HG03108 (cell line): ENCODE measurements around the gene CLEC12A.
"Not testable (repeated sequence)": the region's sequence is repeated elsewhere in the genome, so short reads cannot be mapped to it uniquely, and the experiment has no call there.

ENCODE experiments used
- ATAC-seq: cut with Tn5 transposase; IDR thresholded peaks from one replicate; pipeline ENCODE4 v1.9.1; 2021; ENCODE audit warnings: moderate library complexity; ENCODE audit not compliant: unreplicated experiment

Gene CLEC12A

GRCh38 chr12:9961901-9962300, 9.3 kb upstream of the CLEC12A start:
- no peak for ATAC-seq

DNA sequence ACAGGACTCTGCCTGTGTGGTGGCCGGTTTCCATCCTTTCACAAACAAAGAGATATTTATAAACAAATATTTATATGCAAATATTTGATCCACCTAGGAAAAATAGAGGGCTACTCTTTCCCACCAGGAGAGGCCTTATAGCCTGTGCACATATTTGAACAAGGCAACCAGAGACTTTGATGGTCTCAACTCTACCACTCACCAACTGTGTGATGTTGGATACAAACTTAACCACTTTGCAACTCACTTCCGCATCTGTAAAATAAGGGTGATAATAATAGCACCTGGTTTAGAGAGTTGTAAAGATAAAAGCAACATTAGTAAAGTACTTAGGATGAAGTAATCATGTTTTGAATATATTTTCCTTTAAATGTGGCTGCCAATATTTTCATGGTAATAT, 1.5 kb upstream of the CLEC12A start:
- no peak for ATAC-seq

- no peak for ATAC-seq
These were observed 2.7 kb downstream of the CLEC12A start for GRCh38 chr12:9973949-9974348.

- not testable (repeated sequence) for ATAC-seq
These were observed 3.5 kb downstream of the CLEC12A start for GRCh38 chr12:9974731-9975130.

- ATAC-seq, result no peak
These were observed 4.4 kb downstream of the CLEC12A start for GRCh38 chr12:9975614-9976013.

DNA sequence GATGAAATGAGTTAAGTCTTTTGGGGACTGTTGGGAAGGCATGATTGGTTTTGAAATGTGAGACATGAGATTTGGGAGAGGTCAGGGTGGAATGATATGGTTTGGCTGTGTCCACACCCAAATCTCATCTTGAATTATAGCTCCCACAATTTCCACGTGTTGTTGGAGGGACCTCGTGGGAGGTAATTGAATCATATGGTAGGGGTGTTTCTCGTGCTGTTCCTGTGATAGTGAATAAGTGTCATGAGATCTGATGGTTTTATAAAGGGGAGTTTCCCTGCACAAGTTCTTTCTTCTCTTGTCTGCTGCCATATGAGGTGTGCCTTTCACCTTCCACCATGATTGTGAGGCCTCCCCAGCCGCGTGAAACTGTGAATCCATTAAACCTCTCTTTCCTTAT, 5.4 kb downstream of the CLEC12A start:
- not testable (repeated sequence) for ATAC-seq

DNA sequence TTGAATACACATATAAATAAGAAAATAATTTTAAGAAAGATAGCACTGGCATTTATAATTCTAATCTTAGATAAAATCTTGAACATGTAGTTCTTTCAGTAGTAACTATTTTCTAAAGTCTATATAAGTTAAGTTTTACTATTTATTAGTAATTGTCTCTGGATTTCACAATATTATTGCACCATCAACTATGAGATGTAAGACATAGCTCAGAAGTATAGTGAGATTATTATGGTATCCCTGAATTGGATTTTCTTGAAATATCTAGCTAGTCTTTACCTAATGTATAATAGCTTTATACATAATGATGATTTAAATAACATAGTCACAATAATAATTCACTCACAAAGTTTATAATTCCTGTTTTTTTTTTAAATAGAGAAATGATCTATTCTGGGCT, 6.7 kb downstream of the CLEC12A start:
- no peak for ATAC-seq

GRCh38 chr12:9980126-9980525, 8.9 kb downstream of the CLEC12A start:
- ATAC-seq, result no peak

DNA sequence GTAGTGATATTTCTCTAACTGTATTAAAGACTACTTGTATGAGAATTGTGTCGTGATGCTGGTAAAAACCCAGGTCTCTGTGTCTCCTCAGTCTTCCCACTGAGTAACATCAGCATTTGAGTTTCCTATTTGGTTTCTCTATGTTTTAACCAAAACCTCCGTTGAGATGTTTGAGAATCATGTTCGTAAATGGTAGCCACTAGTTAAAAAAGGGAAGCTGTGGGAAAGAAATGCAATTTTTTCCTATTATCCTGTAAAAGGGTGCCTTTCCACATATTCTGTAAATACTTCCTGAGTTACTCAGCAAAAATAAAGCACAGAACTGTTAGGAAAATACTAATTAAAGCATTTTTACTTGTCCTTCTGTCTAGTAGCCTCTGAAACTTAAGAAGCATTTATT, 20.7 kb downstream of the CLEC12A start:
- no peak for ATAC-seq

- ATAC-seq, result no peak
These were observed 21.1 kb downstream of the CLEC12A start for GRCh38 chr12:9992296-9992695.

DNA sequence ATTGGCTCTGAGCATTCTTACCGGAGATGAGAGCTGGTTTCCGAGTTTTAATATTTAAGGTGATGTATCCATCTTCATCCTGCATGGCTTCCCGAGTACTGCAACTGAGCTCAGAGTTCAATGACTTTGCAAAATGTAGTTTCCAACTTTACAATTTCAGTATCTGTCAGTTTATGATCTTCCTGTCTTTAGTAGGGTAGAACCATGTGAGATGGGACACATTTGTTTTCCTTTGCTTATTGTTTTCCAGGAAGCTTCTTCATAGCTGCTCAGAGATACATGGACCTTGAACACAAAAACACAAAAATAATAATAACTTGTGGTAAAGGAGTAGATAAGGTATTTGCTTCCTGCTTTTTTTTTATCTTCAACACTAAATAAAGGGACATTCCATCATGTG, 27.8 kb downstream of the CLEC12A start, which contains the start of gene CLEC1B:
TSS of gene CLEC1B (minus strand) at position 106 of the 400 bp plus-strand sequence. CDS start at position 85, 21 bp downstream.
- ATAC-seq, result no peak

DNA sequence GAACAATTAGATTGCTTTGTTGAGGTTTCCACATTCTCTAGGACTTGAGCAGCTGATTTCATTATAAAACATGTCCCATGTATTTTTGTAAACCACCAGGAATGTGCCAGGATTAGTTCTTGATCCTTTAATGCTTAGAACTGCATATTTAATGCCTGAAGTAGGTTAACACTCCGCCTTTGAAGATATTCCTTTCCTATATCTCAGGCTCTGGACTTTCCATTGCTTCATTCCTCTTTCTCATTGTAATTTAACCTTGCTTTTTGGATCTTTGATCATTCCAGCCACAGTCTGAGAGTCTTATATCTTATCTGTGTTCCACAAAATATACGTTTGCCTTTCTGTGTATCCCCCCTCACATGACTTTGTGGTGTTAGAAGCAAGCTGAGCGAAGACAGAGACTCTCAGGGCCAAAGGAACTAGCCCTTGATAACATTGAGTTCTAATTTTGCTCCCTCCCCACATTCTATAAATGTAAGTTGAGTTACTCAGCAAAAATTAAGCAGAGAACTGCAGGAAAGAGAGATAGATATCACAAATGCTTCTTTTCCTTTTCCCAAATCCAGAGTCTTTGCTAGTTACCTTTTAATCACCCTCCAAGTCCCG, 30.1 kb downstream of the CLEC12A start:
- no peak for ATAC-seq

DNA sequence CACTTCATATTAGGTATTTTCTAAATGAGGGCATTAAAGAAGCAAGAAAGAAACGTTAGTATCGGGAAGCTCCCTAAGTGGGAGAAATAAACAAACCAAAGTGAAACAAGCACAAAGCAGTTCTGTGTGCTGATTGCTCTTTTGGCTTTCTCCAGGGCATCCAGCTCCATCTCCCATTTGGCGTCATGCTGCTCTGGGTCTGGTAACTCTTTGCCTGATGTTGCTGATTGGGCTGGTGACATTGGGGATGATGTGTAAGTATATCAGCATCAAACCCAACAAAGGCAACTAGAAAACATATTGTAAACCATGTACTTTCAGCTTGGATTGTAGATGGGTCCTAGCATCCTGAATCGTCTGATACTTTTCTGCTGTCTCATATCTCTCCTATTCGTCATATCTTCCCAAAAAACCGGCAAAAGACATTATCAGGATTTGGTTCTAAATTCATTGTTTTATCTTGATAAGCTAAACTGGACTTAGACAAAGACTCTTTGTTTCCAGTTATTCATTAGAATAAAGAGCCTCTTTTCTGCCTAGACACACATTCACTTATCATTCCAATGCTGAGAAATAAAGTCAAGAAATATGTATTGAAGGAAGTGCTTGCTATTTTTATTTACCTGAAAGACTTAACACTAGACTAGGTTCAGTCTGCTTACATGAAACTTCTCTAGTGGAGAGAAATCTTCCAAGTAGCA, 41.6 kb downstream of the CLEC12A start:
- no peak for ATAC-seq

DNA sequence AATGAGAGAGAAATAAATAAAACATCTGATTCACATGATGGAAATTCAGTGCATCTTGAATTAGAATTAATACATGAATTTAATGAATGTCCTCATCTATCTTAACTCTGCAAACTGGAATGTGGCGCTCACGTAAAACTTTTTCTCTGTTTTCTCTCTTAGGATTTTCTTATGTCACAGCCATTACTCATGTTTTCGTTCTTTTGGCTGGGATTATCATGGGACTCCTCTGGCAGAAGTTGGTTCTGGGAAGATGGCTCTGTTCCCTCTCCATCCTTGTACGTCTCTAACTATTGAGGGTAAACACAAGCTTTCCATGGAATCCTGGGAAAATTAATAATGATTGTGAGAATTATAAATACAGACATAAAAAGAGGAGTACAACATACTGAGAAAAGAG, 44.2 kb downstream of the CLEC12A start:
- no peak for ATAC-seq

GRCh38 chr12:10016881-10017280, 45.7 kb downstream of the CLEC12A start:
- no peak for ATAC-seq

DNA sequence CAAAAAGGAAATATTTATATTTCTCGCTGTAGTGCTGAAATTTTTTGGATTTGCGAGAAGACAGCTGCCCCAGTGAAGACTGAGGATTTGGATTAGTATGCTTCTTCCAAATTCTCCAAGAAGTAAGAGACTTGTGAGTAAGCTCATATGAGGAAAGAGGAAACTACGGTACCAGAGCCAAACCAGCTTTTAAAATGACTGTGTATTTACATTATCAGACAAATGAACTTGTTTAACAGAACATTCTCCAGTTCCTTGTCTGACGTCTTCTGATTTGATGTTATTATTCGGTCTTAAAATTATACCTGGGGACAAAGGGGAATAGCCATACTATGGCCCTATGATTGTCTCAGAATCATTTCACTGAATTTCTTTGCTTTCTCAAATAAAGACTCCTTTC, 47.2 kb downstream of the CLEC12A start:
- ATAC-seq, result no peak

DNA sequence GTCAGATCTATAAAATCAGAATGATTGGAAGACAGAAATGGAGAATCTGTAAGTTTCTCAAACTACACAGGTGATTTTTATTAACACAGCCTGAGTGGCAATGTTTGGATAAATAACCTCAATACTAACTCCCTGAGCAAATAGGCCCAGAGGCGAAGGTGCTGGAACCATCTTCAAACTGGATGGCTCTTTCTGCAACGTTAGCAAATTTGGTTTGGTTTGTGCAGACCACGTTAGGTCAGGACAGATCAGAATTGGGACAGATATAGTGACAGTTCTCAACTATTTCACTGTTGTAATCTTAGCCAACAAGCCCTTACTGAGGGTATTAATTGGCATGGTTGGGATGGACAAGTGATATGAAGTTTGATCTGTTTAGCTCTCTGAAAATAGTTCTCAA, 50.1 kb downstream of the CLEC12A start:
- ATAC-seq, result no peak

DNA sequence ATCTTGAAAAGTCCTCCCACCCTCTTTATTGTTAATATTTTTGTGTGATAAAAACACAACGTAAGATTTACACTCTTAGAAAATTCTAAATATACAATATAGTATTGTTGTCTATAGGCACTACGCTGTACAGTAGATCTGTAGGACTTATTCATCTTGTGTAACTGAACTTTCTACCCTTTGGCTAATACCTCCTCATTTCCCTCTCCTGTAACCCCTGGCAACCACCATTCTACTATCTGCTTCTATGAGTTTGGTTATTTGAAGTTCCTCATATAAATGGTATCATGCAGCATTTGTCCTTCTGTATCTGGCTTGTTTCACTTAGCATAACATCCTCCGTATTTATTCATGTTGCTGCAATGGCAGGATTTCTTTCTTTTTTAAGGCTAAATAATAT, 54.0 kb downstream of the CLEC12A start:
- ATAC-seq, result no peak

- not testable (repeated sequence) for ATAC-seq
These were observed 55.5 kb downstream of the CLEC12A start for GRCh38 chr12:10026666-10027065.

DNA sequence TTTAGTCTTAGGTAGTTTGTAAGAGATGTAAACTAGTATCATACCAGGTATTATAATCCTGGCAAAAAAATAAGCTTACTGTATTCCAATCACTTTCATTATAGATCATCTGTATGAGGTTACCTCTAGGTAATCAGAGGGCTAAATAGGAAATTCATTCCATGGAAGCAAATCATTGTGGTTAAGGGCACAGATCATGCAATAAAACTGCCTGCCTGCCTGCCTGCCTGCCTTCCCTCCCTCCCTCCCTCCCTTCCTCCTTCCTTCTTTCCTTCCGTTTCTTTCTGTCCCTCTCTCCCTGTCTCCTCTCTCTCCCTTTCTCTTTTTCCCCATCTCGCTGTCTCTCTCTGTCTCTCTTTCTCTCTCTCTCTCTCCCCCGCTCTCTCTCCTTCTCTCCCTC, 56.1 kb downstream of the CLEC12A start:
- no peak for ATAC-seq

- no peak for ATAC-seq
These were observed 56.5 kb downstream of the CLEC12A start for GRCh38 chr12:10027721-10028120.

GRCh38 chr12:10030446-10030845, 59.2 kb downstream of the CLEC12A start, which contains the start of gene CLEC9A:
CLEC9A (plus strand) TSS chr12:10030682; CDS start chr12:10052688, 22,006 bp downstream.
- ATAC-seq, result no peak

DNA sequence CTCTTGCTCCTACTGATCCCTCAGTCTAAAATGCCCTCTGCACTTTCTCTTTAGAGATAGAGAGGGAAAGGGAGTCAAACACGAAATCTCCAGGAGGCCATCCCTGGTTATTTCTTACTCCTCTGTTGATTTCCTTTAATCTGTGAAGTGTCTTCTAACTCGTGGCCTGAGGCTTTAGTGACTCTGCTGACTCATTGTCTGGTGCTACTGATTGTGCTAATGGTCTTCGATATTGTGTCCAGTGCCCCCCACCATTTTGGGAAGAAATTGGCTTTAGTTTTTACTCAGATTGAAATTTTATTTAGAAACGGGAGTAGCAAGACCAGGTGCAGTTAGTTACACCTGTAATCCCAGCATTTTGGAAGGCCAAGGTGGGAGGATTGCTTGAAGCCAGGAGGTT, 60.1 kb downstream of the CLEC12A start:
- no peak for ATAC-seq
